Mucosa of descending colon (tissue), 3 donors: ENCODE results near the gene HSD17B1. TPM values are rescaled to one million over a fixed set of nuclear protein-coding genes. Genes with fewer than 3 reads are reported as not detected.

Source experiments
- ATAC-seq: fragments of 200-7000 bp; cut with Tn5 transposase; one replicate; pipeline ENCODE4 v1.9.1; 2020; ENCODE audit warnings: mild to moderate bottlenecking, moderate library complexity
- DNase-seq, 3 donors: peaks; one replicate each; pipeline ENCODE4 v3.0.0-alpha.2; 2020
- H3K36me3 ChIP-seq: fragments of 200-600 bp; one replicate; pipeline ENCODE4 v1.8.0; 2021; ENCODE audit warnings: low read depth, mild to moderate bottlenecking
- H3K4me1 ChIP-seq: fragments of 200-600 bp; one replicate; pipeline ENCODE4 v1.8.0; 2021; ENCODE audit warnings: low read depth, mild to moderate bottlenecking
- H3K4me3 ChIP-seq: fragments of 200-600 bp; one replicate; pipeline ENCODE4 v1.8.0; 2021; ENCODE audit warnings: mild to moderate bottlenecking
- H3K9me3 ChIP-seq: fragments of 200-600 bp; one replicate; pipeline ENCODE4 v1.8.0; 2021; ENCODE audit warnings: mild to moderate bottlenecking
- intact Hi-C, 2 donors: fragments of 100-400 bp; cut with DNase I in 1 of 2; cut with micrococcal nuclease in 1 of 2; formaldehyde crosslinking; loops; one replicate each; pipeline versions ENCODE4 v1.11.0 to v1.11.1; 2022; cut with DNase I, micrococcal nuclease
- total RNA-seq, 3 donors: library from RNA; stranded (reverse); fragmentation: NEBNext Ultra II Directional in 2 of 3; extraction: Animal tissue kit (Norgen Biotek cat#: 25700) in 2 of 3; gene quantifications; one replicate each; pipeline versions ENCODE4 v1.2.1 to v1.2.4, GENCODE V29; 2021 to 2023
- TF ChIP-seq, protein P1 (sequence below): fragments of 200-600 bp; IDR thresholded peaks from one replicate; pipeline ENCODE4 v1.8.0; 2022; ENCODE audit warnings: antibody characterized with exemption, mild to moderate bottlenecking
- donor health status: DM: no; HTN: no; CAD: no; lungs with moderate emphysema.
- donor health status: DM: no; HTN: no; CAD: no.
- donor health status: DM: no; HTN: yes; CAD: no.

Gene HSD17B1
- total RNA-seq, 3 donors from 2014 or later: 1.5 to 2.5 (median 1.7) TPM

DNA sequence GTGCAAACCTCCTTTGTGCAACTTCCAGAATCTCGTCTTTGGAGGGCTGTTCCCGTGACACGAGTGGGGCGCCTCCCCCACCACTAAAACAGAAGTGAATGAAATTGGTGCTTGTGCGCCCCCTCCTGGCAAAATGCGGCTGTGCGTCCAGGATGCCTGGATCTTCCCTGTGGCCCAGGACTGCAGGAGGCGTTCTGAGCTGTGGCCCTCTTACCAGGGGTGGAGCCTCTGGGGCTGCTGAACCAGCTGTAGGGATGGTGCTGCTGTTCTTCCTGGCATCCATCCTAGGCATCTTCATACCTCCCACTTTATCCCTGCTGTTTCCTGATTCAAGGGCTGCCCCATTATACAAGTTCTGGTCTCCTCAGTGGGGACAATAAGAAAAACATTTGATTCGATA, 35.2 kb upstream of the HSD17B1 start:
- no peak overlapping the region for H3K4me3 ChIP-seq
- ATAC-seq: peak; percentile 73
- peak; percentile 91 to 95 (median 93) for DNase-seq
- H3K9me3 ChIP-seq: no peaks in the 10 kb centered on the region
- no peaks in the 10 kb centered on the region for H3K36me3 ChIP-seq
- TF ChIP-seq, protein P1, sequence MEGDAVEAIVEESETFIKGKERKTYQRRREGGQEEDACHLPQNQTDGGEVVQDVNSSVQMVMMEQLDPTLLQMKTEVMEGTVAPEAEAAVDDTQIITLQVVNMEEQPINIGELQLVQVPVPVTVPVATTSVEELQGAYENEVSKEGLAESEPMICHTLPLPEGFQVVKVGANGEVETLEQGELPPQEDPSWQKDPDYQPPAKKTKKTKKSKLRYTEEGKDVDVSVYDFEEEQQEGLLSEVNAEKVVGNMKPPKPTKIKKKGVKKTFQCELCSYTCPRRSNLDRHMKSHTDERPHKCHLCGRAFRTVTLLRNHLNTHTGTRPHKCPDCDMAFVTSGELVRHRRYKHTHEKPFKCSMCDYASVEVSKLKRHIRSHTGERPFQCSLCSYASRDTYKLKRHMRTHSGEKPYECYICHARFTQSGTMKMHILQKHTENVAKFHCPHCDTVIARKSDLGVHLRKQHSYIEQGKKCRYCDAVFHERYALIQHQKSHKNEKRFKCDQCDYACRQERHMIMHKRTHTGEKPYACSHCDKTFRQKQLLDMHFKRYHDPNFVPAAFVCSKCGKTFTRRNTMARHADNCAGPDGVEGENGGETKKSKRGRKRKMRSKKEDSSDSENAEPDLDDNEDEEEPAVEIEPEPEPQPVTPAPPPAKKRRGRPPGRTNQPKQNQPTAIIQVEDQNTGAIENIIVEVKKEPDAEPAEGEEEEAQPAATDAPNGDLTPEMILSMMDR: peak; percentile 96
- H3K4me1 ChIP-seq: peaks cover 50% of the 10 kb centered on the region
- intact Hi-C loops: loop anchor here (10.0 kb wide), 2 partner anchors 93 to 193 kb away; partner anchors contain the start of gene CAVIN1 (in 1 of the 2)

DNA sequence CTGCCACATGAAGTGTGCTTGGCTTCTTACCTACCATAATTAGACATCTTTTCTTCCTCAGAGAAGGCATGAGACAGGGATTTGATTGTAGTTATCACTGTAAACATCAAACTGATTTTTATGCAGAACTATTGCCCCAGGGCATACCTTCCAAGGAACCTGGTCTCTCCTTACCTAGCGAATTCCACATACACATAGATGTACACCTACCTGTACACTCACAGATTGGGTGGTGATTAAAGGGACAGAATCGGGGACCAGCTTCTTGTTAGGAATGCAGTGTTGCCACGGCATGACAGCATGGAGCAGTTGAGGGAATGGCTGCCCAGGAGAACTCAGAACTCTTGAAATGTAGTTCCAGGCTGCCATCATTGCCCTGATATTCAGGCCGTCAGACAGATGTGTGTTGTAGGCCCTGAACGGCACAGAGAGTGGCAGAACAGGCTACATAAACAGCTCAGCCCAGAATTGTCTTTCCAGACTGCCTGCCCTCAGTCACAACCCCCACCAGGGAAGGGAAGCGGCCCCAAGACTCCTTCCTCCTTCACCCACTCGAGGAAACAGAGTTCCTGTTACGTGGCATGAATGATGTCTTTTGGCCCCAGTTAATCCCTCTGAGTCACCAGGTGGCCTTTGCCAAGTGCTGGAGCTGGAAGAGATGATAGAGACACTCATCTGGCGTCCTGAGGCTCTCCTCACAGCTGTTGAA, 34.5 kb upstream of the HSD17B1 start:
- TF ChIP-seq, protein P1: no peak
- H3K36me3 ChIP-seq: no peaks in the 10 kb centered on the region
- intact Hi-C loops: loop anchor here (10.0 kb wide), 2 partner anchors 93 to 193 kb away; partner anchors contain the start of gene CAVIN1 (in 1 of the 2)
- no peak overlapping the region for H3K4me3 ChIP-seq
- H3K4me1 ChIP-seq: peaks cover 50% of the 10 kb centered on the region
- DNase-seq: peak; percentile 73 to 82 (median 76)
- no peaks in the 10 kb centered on the region for H3K9me3 ChIP-seq
- peak; percentile 77 for ATAC-seq

DNA sequence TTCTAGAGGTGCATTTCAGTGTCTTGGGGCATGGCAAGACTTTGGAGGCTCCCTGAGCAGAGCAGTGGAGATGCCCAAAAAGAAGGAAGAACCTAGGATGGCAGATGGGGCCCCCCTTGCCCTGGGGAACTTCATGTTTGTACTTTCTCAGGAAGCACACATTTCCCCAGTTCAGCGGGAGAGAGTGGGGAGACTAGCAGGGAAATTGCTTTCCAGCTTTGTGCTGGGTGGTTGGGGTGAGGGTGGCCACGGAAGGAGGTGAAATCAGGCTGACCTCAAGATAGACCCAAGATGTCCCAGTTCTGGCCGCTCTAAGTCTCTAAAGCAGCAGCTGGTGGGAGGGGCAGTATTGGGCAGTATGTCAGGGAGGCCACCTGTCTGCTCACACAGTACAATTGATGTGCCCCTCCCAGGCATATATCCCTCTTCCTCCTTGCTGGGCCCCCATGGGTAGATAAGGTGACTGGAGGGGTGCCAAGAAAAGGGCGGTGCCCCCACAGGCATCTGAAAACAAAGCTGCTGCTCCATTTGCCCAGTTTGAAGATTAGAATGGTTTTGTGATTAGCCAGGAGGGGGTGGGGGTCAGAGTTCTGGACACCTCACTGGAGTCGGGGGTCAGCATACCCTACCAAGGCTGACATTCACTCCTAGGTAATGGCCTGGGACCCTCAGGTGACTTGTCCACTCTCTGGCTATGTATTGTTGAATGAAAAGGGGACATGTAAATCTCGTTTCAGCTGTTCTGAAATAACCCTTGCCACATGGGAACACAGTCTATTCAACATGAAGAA, 33.8 kb upstream of the HSD17B1 start:
- TF ChIP-seq, protein P1: no peak
- Histone ChIP-seq H3K9me3 (no peaks in the 10 kb centered on the region), H3K4me1 (peaks cover 50% of the 10 kb centered on the region), H3K36me3 (no peaks in the 10 kb centered on the region), H3K4me3 (no peak overlapping the region)
- peak; percentile 84 for ATAC-seq
- intact Hi-C loops: loop anchor here (10.0 kb wide), 2 partner anchors 94 to 194 kb away; partner anchors contain the start of gene CAVIN1 (in 1 of the 2)
- DNase-seq: peak; percentile 89 to 97 (median 90)

DNA sequence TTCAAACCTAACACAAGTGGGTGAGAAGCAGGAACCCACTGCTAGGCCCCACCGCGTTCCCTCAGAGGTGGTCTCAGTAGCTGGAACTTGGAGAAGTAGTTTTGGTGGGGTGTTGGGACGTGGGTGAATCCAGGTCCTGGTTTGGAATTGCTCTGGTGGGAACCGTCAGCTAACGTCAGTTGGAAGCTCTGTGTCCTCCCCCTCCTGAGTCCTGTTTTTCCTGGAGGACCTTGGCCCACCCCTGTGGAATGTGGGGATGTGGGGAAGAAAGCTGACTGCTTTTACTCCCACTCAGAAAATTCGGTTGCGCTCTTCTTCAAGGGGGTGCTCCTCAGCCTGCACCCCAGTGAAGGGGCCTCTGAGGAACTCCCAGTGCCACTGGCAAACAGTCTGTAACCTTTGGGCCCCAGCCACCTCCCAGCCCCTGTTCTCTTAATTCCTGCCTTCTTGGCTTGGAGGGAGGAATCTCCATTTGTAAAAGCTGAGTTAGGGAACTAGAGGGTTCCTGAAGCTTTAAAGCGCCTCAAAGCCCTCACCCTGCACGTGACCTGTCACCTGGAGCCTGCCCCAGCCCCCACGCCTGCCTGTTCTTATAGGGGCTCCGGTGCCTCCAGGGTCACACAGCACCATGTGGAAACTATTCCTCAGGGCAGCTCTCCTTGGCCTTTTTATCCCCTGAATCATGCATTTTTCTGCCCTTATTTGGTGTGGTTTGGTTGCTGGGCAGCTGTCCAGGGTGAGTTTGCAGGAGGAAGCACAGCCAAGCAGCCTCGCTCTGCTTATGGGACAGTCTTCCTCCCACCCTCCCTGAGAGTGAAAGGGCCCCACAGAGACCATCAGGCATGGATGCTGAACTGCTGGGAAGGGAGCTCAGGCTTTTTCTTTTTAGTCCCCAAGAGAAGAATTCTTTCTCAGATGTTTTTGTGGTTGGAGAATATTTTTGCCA, 32.9 kb upstream of the HSD17B1 start:
- intact Hi-C loops: loop anchor here (10.0 kb wide), 2 partner anchors 95 to 195 kb away; partner anchors contain the start of gene CAVIN1 (in 1 of the 2)
- Histone ChIP-seq H3K36me3 (no peaks in the 10 kb centered on the region), H3K9me3 (no peaks in the 10 kb centered on the region), H3K4me3 (no peak overlapping the region), H3K4me1 (peaks cover 50% of the 10 kb centered on the region)
- ATAC-seq (peak; percentile 52), DNase-seq (peak; percentile 79 to 84 (median 81))
- TF ChIP-seq, protein P1: no peak

DNA sequence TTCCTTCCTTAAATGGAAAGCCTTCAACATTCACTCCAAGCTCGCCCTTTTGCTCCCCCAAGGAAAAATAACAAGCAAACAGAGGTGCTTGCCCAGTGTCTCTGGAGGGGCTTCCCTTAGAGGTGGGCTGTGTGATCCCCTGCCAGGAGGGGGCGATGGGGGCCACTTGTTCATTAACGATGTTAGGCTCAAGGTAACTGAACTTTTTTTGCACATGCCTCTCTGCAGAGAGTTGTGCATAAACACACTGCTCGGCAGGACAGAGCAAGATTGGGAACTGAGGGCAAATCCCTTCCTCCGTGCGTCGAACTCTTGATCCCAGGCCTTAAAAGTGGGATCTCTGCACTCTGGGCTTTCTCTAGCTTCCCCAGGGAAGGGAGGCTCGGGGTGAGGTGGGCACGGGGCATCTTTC, 32.2 kb upstream of the HSD17B1 start:
- H3K9me3 ChIP-seq: no peaks in the 10 kb centered on the region
- DNase-seq (peak in 1 of 3 donors; percentile 47), ATAC-seq (no peak)
- peaks cover 50% of the 10 kb centered on the region for H3K4me1 ChIP-seq
- TF ChIP-seq, protein P1: no peak
- no peak overlapping the region for H3K4me3 ChIP-seq
- H3K36me3 ChIP-seq: no peaks in the 10 kb centered on the region
- intact Hi-C loops: no loop called here
